ENCODE measurements around the gene MOCS1.

Gene MOCS1

DNA sequence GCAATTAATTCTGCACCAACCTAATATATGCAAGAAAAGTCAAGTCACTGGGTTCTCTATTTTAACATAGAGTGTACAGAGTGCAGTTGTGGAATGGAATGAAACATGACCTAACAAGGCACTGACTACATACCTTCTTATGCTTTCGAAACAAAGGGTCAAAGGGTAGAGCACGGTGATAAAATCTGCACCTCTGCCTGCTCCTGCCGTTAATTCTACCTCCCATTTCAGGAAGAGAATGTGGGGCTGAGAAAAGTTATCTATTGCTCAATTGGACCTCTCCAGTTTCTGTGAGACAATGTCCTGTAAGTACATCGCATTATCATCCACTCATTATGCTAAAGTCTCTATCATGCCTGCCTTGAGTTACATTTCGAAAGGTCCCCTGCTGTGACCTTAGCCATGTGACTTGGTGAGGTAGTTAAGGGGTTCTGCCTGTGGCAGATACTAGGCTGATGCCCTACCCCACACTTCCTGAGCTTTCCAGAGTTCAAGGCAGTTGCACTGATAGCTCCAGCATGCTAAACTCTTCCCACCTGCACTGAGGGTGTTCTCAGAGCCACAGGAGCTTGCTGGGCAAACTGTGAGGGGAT, 14.0 kb upstream of the MOCS1 start:
- DNase-seq (ENCODE audit: low spot score), result no peak

DNA sequence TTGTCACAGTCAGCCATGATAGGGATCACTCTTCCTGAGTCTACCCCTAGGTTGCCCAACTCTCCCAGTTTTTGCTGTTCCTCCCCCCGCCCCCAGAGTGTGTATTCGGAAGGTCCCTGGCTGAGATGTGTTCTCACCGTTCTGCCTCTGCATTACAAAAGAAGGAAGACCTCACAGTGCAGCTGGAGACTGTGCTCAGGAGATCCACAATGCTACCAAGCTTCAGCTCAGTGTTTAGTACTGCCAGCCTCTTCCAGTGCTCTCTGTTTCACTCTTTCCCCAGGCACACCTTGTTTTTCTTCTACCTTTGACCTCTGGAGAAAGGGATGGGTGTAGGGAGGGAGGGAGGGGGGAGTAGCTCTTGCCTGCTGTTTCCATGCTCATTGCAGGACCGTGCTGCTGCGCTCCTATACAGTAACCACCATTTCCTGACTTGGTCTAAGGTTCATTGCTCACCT, 13.4 kb upstream of the MOCS1 start:
- no peak for DNase-seq (ENCODE audit: low spot score)

DNA sequence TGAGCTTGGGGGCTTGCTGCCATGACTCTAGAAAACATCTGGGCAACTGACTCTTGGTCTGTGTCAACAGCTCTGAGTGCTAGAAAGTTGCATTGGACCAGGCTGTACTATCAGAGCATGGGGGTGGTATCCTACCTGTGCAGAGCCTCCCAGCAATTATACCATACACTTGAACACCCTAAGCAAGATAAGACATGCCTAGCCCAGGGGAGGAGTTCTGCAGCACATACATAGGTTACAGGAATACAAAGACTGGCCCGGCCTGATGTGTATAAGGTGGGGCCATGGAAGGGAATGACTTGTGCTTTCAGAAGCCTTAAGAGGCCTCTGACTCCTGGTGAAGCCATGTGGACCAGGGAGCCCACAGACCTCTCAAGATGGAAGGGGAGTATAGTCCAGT, 11.4 kb upstream of the MOCS1 start:
- DNase-seq (ENCODE audit: low spot score), result no peak

DNA sequence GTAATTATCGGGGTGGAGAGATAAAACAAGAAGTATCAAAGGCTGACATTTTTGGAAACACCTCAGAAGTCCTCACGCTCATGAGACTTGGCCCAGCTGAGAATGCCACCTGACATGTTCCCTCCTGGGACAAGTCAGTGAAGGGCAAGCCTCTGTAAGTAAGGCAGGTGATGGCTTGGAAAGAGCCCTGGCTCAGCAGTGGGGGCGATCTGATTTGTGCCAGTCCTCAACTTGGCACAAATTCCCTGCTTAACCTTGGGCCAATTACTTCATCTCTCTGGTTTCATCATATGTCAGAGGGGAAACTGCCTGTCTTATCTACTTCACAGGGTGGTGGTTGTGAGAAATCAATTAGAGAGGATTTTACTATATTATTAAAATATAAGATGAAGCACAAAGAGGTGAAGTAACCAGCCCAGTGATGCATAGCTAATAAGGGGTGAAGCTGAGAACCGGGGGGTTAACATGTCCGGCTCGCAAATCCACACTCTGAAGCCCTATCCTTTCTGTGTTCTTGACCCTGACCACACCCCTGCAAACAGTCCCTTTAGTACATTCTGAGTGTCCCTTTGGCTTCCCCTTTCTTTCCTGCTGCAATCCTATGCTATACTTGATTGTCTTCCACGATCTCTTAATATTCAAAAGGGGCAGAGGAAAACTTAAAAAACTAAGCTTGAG, 8.8 kb upstream of the MOCS1 start:
- DNase-seq (ENCODE audit: low spot score), result no peak

DNA sequence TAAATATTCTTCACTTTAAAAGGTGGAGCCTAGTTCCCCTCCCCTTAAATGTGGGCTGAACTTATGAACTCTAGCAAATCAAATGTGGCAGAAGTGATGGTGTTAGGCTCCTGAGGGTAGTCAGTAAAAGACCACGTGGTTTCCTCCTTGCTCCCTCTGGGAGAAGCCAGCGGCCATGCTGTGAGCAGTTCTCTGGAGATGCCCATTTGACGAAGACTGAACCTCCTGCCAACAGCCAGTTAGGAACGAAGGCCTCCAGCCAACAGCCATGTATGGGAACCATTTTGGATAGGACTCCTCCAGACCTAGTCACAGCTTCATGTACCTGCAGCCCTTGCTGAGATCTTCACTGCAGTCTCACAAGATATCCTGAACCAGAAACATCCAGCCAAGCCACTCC, 7.6 kb upstream of the MOCS1 start:
- no peak for DNase-seq (ENCODE audit: low spot score)

DNA sequence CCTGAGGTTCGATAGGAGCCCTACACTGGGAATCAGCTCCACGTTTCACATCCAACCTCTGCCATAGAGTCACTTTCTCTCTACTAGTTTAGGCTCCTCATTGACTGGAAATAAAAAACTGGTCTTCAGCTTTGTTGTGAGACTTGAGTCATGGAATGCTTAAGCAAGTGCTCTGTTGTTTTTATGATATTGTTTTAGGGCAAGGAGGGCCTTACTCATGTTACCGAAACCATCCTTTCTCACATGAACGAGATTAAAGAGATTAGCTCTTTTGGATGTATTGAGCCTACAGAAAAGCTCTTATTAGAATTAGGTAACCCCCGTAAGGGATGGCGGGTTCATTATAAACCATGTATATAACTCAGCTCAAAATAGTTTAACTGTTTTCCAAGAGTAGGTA, 6.9 kb upstream of the MOCS1 start:
- no peak for DNase-seq (ENCODE audit: low spot score)

DNA sequence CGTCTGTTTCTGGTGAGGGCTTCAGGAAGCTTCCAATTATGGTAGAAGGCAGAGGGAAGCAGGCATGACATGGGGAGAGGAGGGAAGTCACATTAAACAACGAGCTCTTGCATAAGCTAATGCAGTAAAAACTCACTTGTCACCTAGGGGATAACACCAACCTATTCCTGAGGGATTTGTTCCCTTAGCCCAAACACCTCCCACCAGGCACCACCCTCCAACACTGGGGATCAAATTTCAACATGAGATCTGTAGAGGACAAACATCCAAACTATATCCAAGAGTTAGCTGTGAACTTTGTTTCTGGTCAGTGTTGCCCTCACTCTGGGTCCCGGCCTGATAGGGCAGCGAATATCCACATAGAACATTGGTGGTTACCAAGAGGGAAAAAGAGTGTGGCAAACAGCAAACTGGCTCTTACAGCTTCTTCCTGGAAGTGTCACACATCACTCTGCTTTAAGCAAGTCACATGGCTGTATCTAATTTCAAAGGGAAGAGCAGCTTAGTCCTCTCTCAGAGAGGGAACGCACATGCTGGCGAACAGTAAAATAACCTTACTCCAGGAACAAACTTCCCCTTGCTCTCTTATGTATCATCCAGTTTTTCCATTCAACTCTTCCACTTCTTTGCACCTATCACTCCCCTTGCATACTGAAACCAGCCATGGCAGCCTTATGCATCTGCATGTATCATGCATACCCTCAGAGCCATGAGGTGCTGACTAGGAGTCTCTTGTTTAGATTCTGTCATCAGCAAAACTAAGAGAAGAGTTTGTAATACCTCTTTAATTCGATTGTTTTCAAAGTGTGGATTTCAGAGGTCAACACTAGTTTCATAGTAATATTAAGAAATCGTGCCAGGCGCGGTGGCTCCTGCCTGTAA, 4.8 kb upstream of the MOCS1 start:
- DNase-seq (ENCODE audit: low spot score), result no peak

DNA sequence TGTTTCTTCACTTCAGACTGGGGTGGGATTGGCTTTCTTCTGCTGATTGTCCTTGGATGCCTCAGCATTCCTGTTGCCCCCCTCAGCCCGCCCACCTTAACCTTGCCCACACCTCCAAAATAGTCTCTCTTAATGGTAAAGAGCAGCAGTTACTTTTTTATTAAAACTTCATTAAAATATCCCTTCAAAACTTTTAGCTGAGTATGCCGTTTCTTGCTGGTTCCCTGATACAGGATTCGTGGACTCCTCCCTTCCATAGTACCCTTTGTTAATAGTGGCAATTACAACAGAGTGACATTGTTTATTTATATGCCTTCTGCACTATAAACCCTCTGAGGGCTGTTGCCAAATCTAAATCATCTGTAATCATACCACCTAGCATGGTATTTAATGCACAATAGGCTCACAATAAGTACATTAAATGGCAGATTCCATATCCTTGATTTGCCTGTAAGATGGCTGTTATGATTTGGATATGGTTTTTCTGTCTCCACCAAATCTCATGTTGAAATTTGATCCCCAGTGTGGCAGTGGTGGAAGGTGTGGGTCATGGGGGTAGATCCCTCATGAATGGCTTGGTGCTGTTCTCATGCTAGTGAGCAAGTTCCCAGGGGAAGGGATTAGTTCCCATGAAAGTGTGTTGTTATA, 3.5 kb upstream of the MOCS1 start:
- no peak for DNase-seq (ENCODE audit: low spot score)

DNA sequence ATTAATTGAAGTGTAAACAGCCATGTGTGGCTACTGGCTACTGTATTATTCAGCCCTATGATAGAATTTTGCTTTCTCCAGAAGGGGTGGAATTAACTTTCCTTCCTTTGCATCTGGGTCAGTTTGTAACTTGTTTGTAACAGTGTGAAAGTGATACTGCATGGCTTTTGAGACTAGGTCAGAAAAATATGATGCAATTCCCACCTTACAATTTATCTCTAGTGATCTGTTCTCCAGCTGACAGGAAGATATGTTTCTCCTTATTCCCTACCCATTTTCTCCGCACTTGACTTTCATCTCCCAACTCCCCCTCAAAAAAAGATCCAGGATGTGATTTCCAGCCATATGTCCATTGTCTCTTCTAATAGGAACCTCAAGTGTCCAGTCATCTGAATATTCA, 2.6 kb upstream of the MOCS1 start:
- no peak for DNase-seq (ENCODE audit: low spot score)

DNA sequence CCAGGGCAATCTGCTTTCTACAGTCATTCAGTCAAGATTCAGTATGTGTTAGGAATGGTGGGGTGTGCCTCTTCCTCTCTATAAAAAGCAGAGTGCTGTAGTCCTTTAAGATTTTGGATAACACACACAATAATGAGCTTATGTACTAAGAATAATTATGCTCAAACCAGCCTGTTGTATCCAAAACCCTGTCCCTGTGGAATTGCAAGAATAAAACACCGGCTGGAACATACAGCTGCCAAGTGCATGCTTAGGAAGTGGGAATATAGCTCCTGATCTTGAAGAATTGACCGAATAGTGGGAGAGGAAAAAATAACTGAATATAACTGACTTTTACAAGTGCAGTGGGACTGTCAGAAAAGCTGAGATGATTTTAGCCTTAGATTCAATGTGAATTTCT, 979 bp upstream of the MOCS1 start:
- DNase-seq (ENCODE audit: low spot score), result no peak

DNA sequence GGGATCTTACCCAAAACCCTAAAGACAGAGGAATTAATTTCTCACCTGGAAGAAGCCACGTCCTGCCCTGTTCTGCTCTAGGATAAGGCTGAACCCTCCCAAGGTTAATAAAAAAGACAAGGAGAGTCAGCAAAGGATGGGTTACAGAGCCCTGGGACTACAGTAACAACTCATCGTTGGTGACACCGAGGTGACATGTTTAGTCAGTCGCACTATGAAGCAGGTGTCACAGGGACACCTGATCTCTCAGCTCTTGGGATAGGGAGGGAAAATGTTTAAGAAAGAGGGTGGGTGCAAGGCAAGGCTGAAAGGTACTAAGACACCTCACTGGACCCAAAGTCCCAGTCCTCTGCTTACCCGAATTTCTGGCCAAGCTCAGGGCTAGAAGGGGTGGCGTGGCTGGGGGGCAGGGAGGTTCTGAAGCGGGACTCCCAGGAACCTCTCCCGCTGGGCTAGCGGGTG, 562 bp downstream of the MOCS1 start:
- no peak for DNase-seq (ENCODE audit: low spot score)

DNA sequence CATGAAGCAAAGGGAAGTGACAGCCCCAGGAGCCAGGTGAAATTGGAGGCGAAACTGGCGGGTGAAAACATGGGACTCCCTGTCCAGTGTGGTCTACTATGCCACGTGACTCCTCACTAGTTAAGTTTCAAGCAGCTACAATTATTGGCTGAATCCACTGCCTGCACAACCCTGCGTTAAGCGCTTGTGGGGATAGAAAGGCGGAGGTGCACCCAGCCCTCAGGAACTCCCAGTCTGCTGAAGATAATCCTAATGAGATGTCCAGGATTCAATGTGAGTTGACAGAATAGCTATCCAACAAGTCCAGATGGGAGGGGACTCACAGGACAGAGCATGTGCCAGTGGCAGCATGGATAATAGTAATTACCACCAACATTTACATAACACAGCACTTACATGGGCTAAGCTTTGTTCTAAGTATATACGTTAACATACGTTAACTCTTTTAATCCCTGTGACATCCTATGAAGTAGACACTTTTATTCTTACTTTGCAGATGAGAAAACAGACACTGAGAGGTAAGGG, 1.8 kb downstream of the MOCS1 start:
- DNase-seq (ENCODE audit: low spot score), result no peak

DNA sequence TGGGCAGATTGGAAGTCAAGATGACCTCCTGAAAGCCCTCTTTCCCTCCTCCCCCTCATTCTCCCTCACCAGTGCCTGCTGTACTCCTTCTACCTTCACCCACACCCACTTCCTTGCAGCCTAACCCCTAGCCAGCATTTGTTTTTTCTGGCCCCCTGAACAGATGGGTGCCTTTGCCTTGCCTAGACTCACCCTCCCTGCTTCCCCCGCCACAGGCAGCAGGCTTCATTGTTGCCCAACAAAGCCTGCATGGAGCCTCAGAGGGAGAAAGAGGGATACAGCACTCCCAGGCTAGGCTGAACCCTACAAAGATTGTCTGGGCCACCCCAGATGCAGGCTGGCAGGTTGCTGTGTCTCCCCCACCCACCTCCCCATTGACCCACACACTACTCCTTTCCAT, 2.7 kb downstream of the MOCS1 start:
- DNase-seq (ENCODE audit: low spot score), result no peak

DNA sequence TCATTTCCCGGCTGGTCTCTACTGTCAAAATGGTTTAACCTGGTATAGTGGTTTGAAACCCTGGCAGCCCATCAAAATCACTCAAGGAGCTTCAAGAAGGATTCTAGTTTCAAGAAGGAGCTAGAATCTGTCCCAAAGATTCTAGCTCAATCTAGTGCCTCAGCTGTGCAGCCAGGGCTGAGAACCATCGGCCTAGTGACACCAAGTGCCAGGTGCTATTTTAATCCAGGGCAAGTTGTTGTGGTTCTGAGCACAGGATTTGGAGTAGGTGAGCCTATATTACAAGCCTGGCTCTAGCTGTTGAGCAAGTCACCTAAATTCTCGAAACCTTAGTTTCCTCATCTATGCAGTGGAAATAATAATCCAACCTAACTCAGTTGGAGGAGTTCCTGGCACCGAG, 3.7 kb downstream of the MOCS1 start:
- no peak for DNase-seq (ENCODE audit: low spot score)

DNA sequence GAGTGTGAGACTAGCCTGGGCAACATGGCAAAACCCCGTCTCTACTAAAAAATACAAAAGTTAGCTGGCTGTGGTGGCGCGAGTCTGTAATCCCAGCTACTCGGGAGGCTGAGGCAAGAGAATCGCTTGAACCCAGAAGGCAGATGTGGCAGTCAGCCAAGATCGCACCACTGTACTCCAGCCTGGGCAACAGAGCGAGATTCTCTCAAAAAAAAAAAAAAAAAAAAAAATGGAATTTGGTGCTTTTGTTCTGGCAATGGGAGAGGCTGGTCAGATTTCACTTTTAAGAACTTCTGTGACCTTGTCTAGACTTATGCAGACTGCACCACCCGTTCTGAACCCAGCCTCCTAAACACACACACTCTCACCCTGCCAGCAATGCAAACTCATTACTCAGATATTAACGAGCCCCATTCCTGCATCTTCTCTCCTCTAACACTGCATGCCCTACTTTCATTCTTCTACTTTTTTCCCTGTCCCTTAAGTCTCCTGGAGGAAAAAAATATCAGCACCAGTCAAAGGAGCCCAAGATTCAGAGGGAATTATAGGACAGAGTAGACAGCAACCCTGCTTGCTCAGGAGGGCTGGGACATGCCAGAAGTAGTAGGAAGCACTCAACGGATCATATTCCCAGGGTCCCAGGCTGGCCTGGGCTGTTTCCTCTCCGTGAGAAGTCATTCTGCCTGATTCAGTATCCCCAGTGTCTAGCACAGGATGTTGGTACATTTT, 4.4 kb downstream of the MOCS1 start:
- DNase-seq (ENCODE audit: low spot score), result no peak

DNA sequence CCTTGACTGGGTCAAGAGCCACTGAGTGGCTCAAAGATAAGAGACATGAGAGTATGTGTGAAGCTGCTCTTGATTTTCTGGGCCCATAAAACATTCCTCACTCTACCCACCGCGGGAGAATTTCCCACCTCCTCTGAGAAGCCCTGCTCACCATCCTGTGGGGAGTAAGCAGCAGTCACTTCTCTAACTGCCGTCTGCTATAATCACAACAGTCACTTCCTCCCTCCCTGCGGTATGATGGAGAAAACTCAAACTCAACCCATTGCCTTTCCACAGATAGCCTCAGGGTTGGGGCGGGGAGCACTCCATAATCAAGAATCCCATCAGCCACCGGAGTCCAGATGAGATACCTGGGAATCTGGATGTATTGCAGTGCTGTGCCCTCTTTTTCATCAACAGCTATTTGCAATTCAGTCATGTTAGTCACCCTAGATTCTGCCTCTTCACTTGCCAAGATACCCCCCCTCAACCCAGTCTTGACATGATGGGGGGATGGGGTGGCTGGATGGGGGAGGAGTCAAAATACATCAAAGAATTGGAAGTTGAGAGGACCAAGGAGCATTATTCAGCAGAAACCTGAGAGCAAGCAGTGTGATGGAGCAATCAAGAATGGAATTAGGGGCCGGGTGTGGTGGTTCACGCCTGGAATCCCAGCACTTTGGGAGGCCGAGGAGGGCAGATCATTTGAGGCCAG, 5.1 kb downstream of the MOCS1 start:
- DNase-seq (ENCODE audit: low spot score), result no peak

DNA sequence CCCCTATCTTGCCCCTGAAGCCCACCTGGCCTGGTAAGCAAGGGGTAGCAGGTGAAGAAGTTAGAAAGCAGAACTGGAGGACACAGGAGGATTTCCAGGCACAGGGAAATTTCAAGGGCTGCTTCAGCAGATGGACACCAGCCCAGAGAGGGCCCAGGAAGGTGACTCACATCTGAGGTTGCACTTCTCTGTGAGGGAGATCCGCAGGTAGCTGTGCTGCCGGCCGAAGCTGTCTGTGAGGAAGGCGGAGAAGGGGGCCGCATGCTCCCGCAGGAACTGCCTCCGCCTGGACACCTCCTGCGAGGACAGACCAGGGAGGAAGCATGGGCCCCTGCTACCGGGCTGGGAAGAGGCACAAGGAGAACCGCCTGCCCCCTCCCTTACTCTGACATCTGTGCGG, 7.1 kb downstream of the MOCS1 start:
- DNase-seq (ENCODE audit: low spot score), result no peak

DNA sequence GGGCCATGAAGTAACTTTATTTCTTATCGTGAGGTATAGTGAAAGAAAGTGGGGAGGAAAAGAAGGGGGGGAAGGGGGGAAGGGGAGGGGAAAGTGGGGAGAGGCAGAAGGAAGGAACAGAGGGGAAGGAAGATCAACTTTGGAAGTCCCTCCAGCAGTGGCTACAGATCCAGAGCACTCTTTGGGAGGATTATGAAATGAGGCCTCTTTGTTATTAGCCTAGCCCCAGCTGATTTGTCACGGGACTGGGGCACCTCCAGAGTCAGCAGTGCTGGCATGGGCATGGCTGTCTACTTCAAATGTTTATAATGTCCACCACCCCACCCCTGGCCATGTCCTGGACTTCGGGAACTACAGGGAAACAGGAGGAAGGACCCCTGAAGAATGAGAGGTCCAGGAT, 7.6 kb downstream of the MOCS1 start:
- no peak for DNase-seq (ENCODE audit: low spot score)

DNA sequence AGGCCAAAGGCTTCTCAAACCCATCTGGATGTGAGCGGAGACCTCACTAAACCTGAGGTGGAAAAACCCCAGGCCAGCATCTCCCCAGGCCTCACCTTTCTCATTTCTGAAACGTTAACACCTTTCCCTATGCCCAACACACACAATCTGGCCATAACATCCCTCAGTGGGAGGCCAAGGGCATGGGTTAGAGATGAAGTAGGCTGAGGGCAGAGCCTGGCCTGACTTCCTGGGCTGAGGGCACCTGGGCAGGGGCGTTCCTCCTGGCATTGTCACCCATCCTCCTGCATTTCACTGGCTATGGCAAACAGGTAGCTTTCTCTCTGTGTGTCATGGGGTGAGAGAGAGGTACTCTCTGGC, 8.4 kb downstream of the MOCS1 start:
- no peak for DNase-seq (ENCODE audit: low spot score)

DNA sequence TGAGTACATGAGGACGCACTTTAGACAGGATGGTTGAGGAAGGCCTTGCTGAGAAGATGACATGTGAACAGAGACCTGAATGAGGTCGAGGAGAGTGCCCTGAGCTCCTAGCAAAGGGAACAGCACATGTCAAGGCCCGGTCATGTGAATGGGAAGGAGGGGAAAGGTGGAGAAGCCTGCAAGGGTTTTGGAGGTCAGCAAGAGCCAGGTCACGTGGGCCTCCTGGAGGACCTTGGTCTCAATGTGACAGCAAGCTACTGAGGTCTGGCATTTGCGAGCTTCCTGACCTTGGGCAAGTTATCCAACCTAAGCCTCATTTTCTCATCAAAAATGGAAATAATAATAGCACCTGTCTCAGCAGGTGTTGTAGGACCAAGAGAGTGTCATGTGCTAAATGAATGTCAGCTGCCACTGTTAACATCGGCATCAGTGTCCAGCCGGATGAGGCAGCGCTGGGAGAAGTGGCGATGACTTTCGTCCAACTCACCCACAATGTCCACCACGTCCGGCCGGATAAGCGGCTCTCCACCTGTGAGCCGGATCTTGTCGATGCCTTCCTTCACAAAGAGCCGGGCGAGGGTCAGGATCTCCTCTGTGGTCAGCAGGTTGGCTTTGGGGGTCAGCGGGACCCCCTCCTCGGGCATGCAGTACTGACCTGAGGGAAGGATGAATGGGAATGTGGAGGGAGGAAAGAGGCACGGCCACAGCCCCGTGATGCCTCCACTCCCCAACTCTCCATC, 8.9 kb downstream of the MOCS1 start:
- DNase-seq (ENCODE audit: low spot score), result no peak
